Brain microvascular endothelial cell (primary cell): Measurements from ENCODE around the gene GRIA2.
"Not testable (repeated sequence)": the region's sequence is repeated elsewhere in the genome, so short reads cannot be mapped to it uniquely, and the experiment has no call there.

ENCODE experiments used
- DNase-seq: peaks from one replicate; pipeline ENCODE4 v3.0.0-alpha.2; 2020
- H3K27ac ChIP-seq: fragments of 250-450 bp; sonication (Bioruptor Pico); 2 replicates; pipeline ENCODE4 v1.5.1; 2020; ENCODE audit warnings: mild to moderate bottlenecking, moderate library complexity
- H3K27me3 ChIP-seq: fragments of 250-450 bp; sonication (Bioruptor Pico); replicated peaks from 2 replicates; pipeline ENCODE4 v1.5.1; 2020; ENCODE audit warnings: mild to moderate bottlenecking
- H3K36me3 ChIP-seq: fragments of 250-450 bp; sonication (Bioruptor Pico); replicated peaks from 2 replicates; pipeline ENCODE4 v1.5.1; 2020; ENCODE audit warnings: mild to moderate bottlenecking
- H3K4me3 ChIP-seq: 2 replicates; pipeline ENCODE4 v1.5.1; 2011; ENCODE audit warnings: low read depth, mild to moderate bottlenecking, control low read depth, low read length, moderate library complexity
- CTCF ChIP-seq: IDR thresholded peaks from 2 replicates; pipeline ENCODE4 v1.5.1; 2011; ENCODE audit warnings: low read depth, mild to moderate bottlenecking, moderate library complexity, low read length, control low read depth, inconsistent platforms; ENCODE audit errors: missing control alignments
- in situ Hi-C: cut with HindIII; loops from 2 replicates; pipeline ENCODE4 v1.10.0; 2017; ENCODE audit warnings: low sequenced_read_pairs, low pct_ligation_motif_present

GRIA2 gene

GRCh38 chr4:157220371-157220881, at the start of gene GRIA2:
TSS of gene GRIA2 (plus strand) at chr4:157220728. CDS start at chr4:157221043, 315 bp downstream.
- no peak within 1 kb of the TSS for H3K27ac ChIP-seq
- peak within 1 kb of the TSS; percentile 65 for H3K4me3 ChIP-seq
- TF ChIP-seq CTCF = no peak
- peak; percentile 31 for DNase-seq
- no peaks in the 10 kb centered on the region for H3K36me3 ChIP-seq
- in situ Hi-C loops = no loop called here
- H3K27me3 ChIP-seq = peaks cover 18% of the 10 kb centered on the region

GRCh38 chr4:157172011-157172410, 48.5 kb upstream of the GRIA2 start:
- no peak for DNase-seq
- Histone ChIP-seq H3K27me3 (no peaks in the 10 kb centered on the region), H3K36me3 (no peaks in the 10 kb centered on the region), H3K27ac (no peak overlapping the region), H3K4me3 (no peak overlapping the region)
- in situ Hi-C loops = no loop called here
- TF ChIP-seq CTCF = peak; percentile 19

- DNase-seq, H3K4me3 ChIP-seq, H3K27me3 ChIP-seq, in situ Hi-C loops, H3K27ac ChIP-seq, H3K36me3 ChIP-seq: not testable (repeated sequence)
These were observed 40.3 kb upstream of the GRIA2 start for GRCh38 chr4:157180268-157180667.

GRCh38 chr4:157184300-157184699, 36.2 kb upstream of the GRIA2 start:
- in situ Hi-C loops = no loop called here
- H3K4me3 ChIP-seq = no peak overlapping the region
- no peak for TF ChIP-seq CTCF
- DNase-seq = no peak
- no peaks in the 10 kb centered on the region for H3K36me3 ChIP-seq
- H3K27me3 ChIP-seq = no peaks in the 10 kb centered on the region
- H3K27ac ChIP-seq = no peak overlapping the region

GRCh38 chr4:157185363-157185762, 35.2 kb upstream of the GRIA2 start:
- in situ Hi-C loops = no loop called here
- no peaks in the 10 kb centered on the region for H3K36me3 ChIP-seq
- no peak overlapping the region for H3K27ac ChIP-seq
- DNase-seq = no peak
- H3K4me3 ChIP-seq = no peak overlapping the region
- H3K27me3 ChIP-seq = no peaks in the 10 kb centered on the region
- TF ChIP-seq CTCF = no peak

- no peaks in the 10 kb centered on the region for H3K27me3 ChIP-seq
- no peak for TF ChIP-seq CTCF
- no peak overlapping the region for H3K4me3 ChIP-seq
- in situ Hi-C loops = no loop called here
- no peak for DNase-seq
- H3K27ac ChIP-seq = no peak overlapping the region
- H3K36me3 ChIP-seq = no peaks in the 10 kb centered on the region
These were observed 25.2 kb upstream of the GRIA2 start for GRCh38 chr4:157195374-157195773.
